Uterus (tissue), 4 donors: ENCODE measurements around the gene INPP5A. TPM values are rescaled to one million over a fixed set of nuclear protein-coding genes. Genes with fewer than 3 reads are reported as not detected.

Experiments
- DNase-seq, 2 donors: peaks; one replicate each; pipeline ENCODE4 v3.0.0-alpha.2; 2019 to 2020
- H3K27ac ChIP-seq, 2 donors: fragments of 200-600 bp; sonication (generic); 1 replicate in 1 of 2; 2 replicates in 1 of 2; pipeline ENCODE4 v1.5.1; 2016 to 2018
- H3K27me3 ChIP-seq, 2 donors: fragments of 200-600 bp; sonication (generic); one replicate each; pipeline ENCODE4 v1.5.1; 2018 to 2019; ENCODE audit warnings: control low read depth in 1 of 2
- H3K36me3 ChIP-seq, 2 donors: fragments of 200-600 bp; sonication (generic); one replicate each; pipeline ENCODE4 v1.5.1; 2019; ENCODE audit warnings: control low read depth in 1 of 2
- H3K4me1 ChIP-seq, 2 donors: fragments of 200-600 bp; sonication (generic); one replicate each; pipeline ENCODE4 v1.5.1; 2018 to 2019; ENCODE audit warnings: control low read depth in 1 of 2
- H3K4me3 ChIP-seq, 2 donors: fragments of 200-600 bp; sonication (generic); 1 replicate in 1 of 2; 2 replicates in 1 of 2; pipeline ENCODE4 v1.5.1; 2018 to 2019; ENCODE audit warnings: mild to moderate bottlenecking in 1 of 2
- H3K9me3 ChIP-seq, 2 donors: fragments of 200-600 bp; sonication (generic); one replicate each; pipeline ENCODE4 v1.5.1; 2019; ENCODE audit warnings: control low read depth in 1 of 2
- POLR2A ChIP-seq, 2 donors: fragments of 450-650 bp; IDR thresholded peaks; one replicate each; pipeline ENCODE4 v1.6.1; 2016; ENCODE audit warnings: antibody characterized with exemption in 2 of 2, mild to moderate bottlenecking in 1 of 2, moderate library complexity in 1 of 2
- intact Hi-C: fragments of 100-400 bp; cut with DNase I; formaldehyde crosslinking; loops from one replicate; pipeline ENCODE4 v1.15.1; 2023; ENCODE audit warnings: low total_unique reads
- total RNA-seq, 4 donors: library from RNA; depleted of rRNA in 3 of 4; stranded (reverse); fragments of >200 nt in 3 of 4; gene quantifications; one replicate each; pipeline versions ENCODE4 v1.1.0 to v1.2.4, GENCODE V29; 2014 to 2023
- TF ChIP-seq, protein P1 (sequence below), 4 experiments: fragments of 200-600 bp in 2 of 4; fragments of 450-650 bp in 2 of 4; sonication (generic) in 2 of 4; IDR thresholded peaks; one replicate each; pipeline ENCODE4 v1.5.1; 2016 to 2019; ENCODE audit warnings: antibody characterized with exemption in 4 of 4, mild to moderate bottlenecking in 2 of 4, moderate library complexity in 1 of 4
- donor health status: DM: yes; HTN: yes; CAD: no.

INPP5A gene
- total RNA-seq, 4 donors from 2014 or later: 22.5 to 160 (median 93.2) TPM

- H3K9me3 ChIP-seq: no peaks in the 10 kb centered on the region
- H3K27ac ChIP-seq: peak overlapping the region in 1 of 2 donors; percentile 38
- TF ChIP-seq POLR2A (IDR thresholded peaks at IDR 0.05): no peak
- TF ChIP-seq, protein P1, sequence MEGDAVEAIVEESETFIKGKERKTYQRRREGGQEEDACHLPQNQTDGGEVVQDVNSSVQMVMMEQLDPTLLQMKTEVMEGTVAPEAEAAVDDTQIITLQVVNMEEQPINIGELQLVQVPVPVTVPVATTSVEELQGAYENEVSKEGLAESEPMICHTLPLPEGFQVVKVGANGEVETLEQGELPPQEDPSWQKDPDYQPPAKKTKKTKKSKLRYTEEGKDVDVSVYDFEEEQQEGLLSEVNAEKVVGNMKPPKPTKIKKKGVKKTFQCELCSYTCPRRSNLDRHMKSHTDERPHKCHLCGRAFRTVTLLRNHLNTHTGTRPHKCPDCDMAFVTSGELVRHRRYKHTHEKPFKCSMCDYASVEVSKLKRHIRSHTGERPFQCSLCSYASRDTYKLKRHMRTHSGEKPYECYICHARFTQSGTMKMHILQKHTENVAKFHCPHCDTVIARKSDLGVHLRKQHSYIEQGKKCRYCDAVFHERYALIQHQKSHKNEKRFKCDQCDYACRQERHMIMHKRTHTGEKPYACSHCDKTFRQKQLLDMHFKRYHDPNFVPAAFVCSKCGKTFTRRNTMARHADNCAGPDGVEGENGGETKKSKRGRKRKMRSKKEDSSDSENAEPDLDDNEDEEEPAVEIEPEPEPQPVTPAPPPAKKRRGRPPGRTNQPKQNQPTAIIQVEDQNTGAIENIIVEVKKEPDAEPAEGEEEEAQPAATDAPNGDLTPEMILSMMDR (IDR thresholded peaks at IDR 0.05): no peak
- H3K27me3 ChIP-seq: no peaks in the 10 kb centered on the region
- peak in 1 of 2 donors; percentile 11 for DNase-seq
- H3K4me3 ChIP-seq: no peak overlapping the region
- peaks cover 0 to 23% of the 10 kb centered on the region in 2 donors for H3K4me1 ChIP-seq
- intact Hi-C loops: no loop called here
- H3K36me3 ChIP-seq: no peaks in the 10 kb centered on the region
Measured at GRCh38 chr10:132611026-132611910, 73.7 kb downstream of the INPP5A start.

DNA sequence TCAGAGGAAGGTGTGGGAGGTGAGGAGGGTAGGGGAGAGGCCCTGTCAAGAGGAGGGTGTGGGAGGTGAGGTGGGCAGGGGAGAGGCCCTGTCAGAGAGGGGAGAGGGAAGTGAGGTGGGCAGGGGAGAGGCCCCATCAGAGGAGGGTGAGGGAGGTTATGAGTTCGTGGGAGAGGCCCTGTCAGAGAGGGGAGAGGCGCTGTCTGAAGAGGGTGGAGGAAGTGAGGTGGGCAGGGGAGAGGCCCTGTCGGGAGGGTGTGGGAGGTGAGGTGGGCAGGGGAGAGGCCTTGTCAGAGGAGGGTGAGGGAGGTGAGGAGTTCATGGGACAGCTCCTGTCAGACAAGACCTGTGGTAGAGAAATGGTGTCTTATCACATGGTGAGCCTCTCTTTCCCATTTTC is 74.4 kb downstream of the INPP5A start:
- H3K27me3 ChIP-seq: no peaks in the 10 kb centered on the region
- no peaks in the 10 kb centered on the region for H3K9me3 ChIP-seq
- H3K27ac ChIP-seq: peak overlapping the region in 1 of 2 donors; percentile 38
- no peak for TF ChIP-seq POLR2A (IDR thresholded peaks at IDR 0.05)
- TF ChIP-seq, protein P1 (IDR thresholded peaks at IDR 0.05): no peak
- intact Hi-C loops: no loop called here
- peak in 1 of 2 donors; percentile 12 for DNase-seq
- peaks cover 0 to 18% of the 10 kb centered on the region in 2 donors for H3K4me1 ChIP-seq
- no peak overlapping the region for H3K4me3 ChIP-seq
- no peaks in the 10 kb centered on the region for H3K36me3 ChIP-seq

GRCh38 chr10:132612571-132613504 is 75.3 kb downstream of the INPP5A start:
- TF ChIP-seq POLR2A (IDR thresholded peaks at IDR 0.05): no peak
- TF ChIP-seq, protein P1 (IDR thresholded peaks at IDR 0.05): no peak
- intact Hi-C loops: no loop called here
- Histone ChIP-seq H3K4me1 (peaks cover 0 to 11% of the 10 kb centered on the region in 2 donors), H3K4me3 (no peak overlapping the region), H3K9me3 (no peaks in the 10 kb centered on the region), H3K36me3 (no peaks in the 10 kb centered on the region), H3K27ac (no peak overlapping the region), H3K27me3 (no peaks in the 10 kb centered on the region)
- no peak for DNase-seq

DNA sequence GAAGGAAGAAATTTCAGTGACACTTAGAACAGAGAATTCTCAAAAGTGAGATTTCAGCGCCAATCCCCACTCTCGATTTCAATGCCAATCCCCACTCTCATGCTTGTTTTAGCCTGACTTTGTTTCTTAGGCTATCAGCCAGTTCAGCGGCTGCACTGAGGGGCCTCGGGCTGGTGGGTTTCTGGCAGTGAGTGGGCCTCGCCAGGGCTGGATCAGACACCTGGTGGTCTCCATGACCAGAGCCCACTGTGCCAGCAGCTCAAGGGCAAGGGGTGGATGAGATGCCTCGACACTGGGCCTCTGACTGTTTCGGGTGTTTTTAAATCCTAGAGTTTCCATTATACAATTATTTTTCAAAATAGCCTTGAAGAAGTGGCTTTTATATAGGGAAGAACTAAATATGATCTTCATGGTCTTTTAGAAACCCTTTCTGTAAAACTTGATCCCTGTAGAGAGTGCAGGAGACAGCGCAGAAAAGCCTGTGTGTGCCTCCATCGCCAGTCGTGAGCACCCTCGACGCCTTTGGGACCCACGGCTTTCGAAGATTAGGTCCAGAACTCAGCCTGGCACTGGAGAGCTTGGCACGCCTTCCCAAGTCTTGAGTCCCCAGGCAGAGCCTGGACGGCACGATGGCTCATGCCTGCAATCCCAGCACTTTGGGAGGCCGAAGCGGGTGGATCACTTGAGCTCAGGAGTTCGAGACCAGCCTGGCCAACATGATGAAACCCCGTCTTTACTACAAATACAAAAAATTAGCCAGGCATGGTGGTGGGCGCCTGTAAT is 76.2 kb downstream of the INPP5A start:
- peak in 1 of 2 donors; percentile 13 for DNase-seq
- Histone ChIP-seq H3K36me3 (no peaks in the 10 kb centered on the region), H3K4me1 (peaks cover 0 to 7% of the 10 kb centered on the region in 2 donors), H3K27me3 (no peaks in the 10 kb centered on the region), H3K27ac (no peak overlapping the region), H3K4me3 (no peak overlapping the region), H3K9me3 (no peaks in the 10 kb centered on the region)
- intact Hi-C loops: no loop called here
- TF ChIP-seq, protein P1 (IDR thresholded peaks at IDR 0.05): no peak
- TF ChIP-seq POLR2A (IDR thresholded peaks at IDR 0.05): no peak
